HepG2 (cell line): Measurements from ENCODE around the gene COQ9. TPM values are rescaled to one million over a fixed set of nuclear protein-coding genes. Genes with fewer than 3 reads are reported as not detected.

Experiments used
- CBX1 ChIP-seq: IDR thresholded peaks from one replicate; pipeline ENCODE4 v1.6.1; 2016; ENCODE audit warnings: antibody characterized with exemption, low read depth
- HNRNPL ChIP-seq: fragments of 200-400 bp; formaldehyde crosslinking; IDR thresholded peaks from 2 replicates; pipeline ENCODE4 v1.6.1; 2017; ENCODE audit warnings: mild to moderate bottlenecking, low read depth, low read length
- KDM1A ChIP-seq: IDR thresholded peaks from 2 replicates; pipeline ENCODE4 v1.6.1; 2016; ENCODE audit warnings: missing compliant biosample characterization
- RCOR2 ChIP-seq: IDR thresholded peaks from 2 replicates; pipeline ENCODE4 v1.6.1; 2016; ENCODE audit warnings: missing biosample characterization, missing genetic modification reagents
- SMAD1 ChIP-seq: sonication (generic); formaldehyde crosslinking; IDR thresholded peaks from 2 replicates; pipeline ENCODE4 v1.4.0; 2020; ENCODE audit warnings: missing genetic modification reagents, low read depth, mild to moderate bottlenecking, borderline replicate concordance
- SNAPC4 ChIP-seq: sonication (generic); formaldehyde crosslinking; IDR thresholded peaks from 2 replicates; pipeline ENCODE4 v1.4.0; 2020; ENCODE audit warnings: mild to moderate bottlenecking, missing genetic modification reagents
- ZFP41 ChIP-seq: sonication (generic); formaldehyde crosslinking; IDR thresholded peaks from 2 replicates; pipeline ENCODE4 v1.4.0; 2020; ENCODE audit warnings: mild to moderate bottlenecking, missing genetic modification reagents, borderline replicate concordance
- ZNF501 ChIP-seq: sonication (generic); formaldehyde crosslinking; IDR thresholded peaks from 2 replicates; pipeline ENCODE4 v1.5.1; 2020; ENCODE audit warnings: mild to moderate bottlenecking, moderate library complexity, missing genetic modification reagents
- ZNF703 ChIP-seq: sonication (generic); formaldehyde crosslinking; IDR thresholded peaks from 2 replicates; pipeline ENCODE4 v1.5.1; 2020; ENCODE audit warnings: missing genetic modification reagents, mild to moderate bottlenecking, moderate library complexity, borderline replicate concordance
- ZNF839 ChIP-seq: sonication (generic); formaldehyde crosslinking; IDR thresholded peaks from 2 replicates; pipeline ENCODE4 v1.4.0; 2020; ENCODE audit warnings: missing genetic modification reagents, mild to moderate bottlenecking, borderline replicate concordance
- polyA plus RNA-seq, 8 experiments: library from polyadenylated mRNA; depleted of rRNA in 3 of 8; stranded (reverse) in 7 of 8; unstranded in 1 of 8; fragments of >200 nt; fragmentation: Illumina TruSeq in 4 of 8; extraction: Trizol in 4 of 8; gene quantifications; 2 replicates each; pipeline versions ENCODE4 v1.2.1 to v1.2.3, GENCODE V29; 2011 to 2016; ENCODE audit warnings: low read depth in 4 of 8, missing spikeins in 1 of 8, mixed read lengths in 1 of 8; ENCODE audit not compliant: insufficient read depth in 1 of 8
- total RNA-seq, 5 experiments: library from RNA; depleted of rRNA; stranded (reverse); fragments of >200 nt; fragmentation: Illumina TruSeq; extraction: Trizol; gene quantifications; 2 replicates each; pipeline ENCODE4 v1.2.3, GENCODE V29; 2016; ENCODE audit warnings: low read depth in 1 of 5

COQ9 gene
- total and polyA plus RNA-seq, 2 of the 13 experiments (the other 11 are each of a cell fraction or from before 2014, with no cell fraction given): 57.5 to 108 TPM

DNA sequence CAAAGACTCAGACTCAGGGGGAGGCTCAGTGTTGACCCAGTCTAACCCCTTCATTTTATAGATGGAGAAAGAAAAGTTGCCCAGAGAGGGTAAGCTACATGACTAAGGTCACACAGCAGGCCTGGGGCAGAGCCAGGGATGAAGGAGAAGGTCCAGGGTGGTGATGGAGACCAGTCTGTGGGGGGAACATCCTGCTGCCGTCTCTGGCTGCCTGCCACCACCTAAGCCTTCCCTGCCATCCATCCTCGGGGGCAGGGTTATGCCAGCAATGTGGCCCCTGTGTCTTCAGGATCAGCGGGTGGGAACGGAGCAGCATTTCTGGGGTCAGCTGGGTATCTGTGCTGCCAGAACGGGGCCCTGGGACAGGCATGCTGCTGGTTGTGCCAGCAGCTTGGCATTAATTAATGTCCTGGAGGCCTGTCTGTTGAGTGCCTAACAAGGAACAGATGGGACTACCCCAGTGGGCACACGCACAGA is 33.5 kb downstream of the COQ9 start (continued):
- 0 out of 2 replicates have a peak, but pooled peaks have one; percentile 12 for TF ChIP-seq SNAPC4 (CRISPR knock-in tag)
- peak; percentile 6; the same call in 1 of the 2 replicates for TF ChIP-seq ZNF501
- peak; percentile 65; the same call in 1 of the 2 replicates for TF ChIP-seq RCOR2 (CRISPR knock-in tag)
- peak; percentile 93; the same call in 1 of the 2 replicates for TF ChIP-seq KDM1A (CRISPR knock-in tag)
- peak; percentile 68 for TF ChIP-seq CBX1
- TF ChIP-seq ZNF839 (CRISPR knock-in tag): peak; percentile 71; the same call in 1 of the 2 replicates
- 0 out of 2 replicates have a peak, but pooled peaks have one; percentile 80 for TF ChIP-seq SMAD1 (CRISPR knock-in tag)
- TF ChIP-seq ZNF703 (CRISPR knock-in tag): 0 out of 2 replicates have a peak, but pooled peaks have one; percentile 23
- TF ChIP-seq ZFP41 (CRISPR knock-in tag): peak; percentile 68; the same call in 1 of the 2 replicates
- peak; percentile 48; the same call in 1 of the 2 replicates for TF ChIP-seq HNRNPL
